Stimulated activated CD4-positive, alpha-beta T cell treated with anti-CD3 and anti-CD28 coated beads, Interleukin-4, amount 100 ng/mL, for 4 hours (primary cell): ENCODE measurements around the gene NFIC.

Source experiments
- DNase-seq, 2 experiments: peaks; one replicate each; pipeline ENCODE4 v3.0.0-alpha.2; 2020

NFIC gene

GRCh38 chr19:3455393-3455955 lies 89.1 kb downstream of the NFIC start:
- no peak for DNase-seq

GRCh38 chr19:3455960-3456601 lies 89.7 kb downstream of the NFIC start:
- DNase-seq = no peak

DNA sequence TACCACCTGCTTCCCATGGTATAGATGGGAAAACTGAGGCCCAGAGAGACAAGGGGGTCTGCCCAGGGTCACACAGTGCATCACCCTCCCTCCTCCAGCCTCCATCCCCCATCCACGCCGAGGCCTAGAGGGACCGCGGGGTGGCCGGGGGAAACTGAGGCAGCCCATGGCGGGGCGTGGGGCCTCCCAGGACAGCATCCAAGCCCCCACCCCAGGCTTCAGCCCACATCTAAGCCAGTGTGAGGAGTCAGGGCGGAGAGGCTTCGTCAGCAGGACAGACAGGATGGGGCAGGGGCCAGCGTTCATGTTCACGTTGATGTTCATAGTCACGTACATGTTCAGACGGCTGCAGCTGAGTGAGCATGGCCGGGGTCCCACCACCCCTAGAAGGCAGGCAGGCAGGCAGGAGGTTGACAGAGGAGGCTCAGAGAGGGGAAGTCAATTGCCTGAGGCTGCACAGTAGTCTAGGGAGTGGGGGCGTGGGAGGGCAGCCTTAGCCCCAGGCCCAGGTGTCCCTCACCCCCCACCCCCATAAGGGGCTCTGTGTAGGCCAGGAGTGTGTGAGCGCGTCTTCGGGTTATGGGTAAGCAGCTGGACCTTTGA lies 90.6 kb downstream of the NFIC start:
- no peak for DNase-seq

GRCh38 chr19:3457528-3458228 lies 91.3 kb downstream of the NFIC start:
- no peak for DNase-seq

DNA sequence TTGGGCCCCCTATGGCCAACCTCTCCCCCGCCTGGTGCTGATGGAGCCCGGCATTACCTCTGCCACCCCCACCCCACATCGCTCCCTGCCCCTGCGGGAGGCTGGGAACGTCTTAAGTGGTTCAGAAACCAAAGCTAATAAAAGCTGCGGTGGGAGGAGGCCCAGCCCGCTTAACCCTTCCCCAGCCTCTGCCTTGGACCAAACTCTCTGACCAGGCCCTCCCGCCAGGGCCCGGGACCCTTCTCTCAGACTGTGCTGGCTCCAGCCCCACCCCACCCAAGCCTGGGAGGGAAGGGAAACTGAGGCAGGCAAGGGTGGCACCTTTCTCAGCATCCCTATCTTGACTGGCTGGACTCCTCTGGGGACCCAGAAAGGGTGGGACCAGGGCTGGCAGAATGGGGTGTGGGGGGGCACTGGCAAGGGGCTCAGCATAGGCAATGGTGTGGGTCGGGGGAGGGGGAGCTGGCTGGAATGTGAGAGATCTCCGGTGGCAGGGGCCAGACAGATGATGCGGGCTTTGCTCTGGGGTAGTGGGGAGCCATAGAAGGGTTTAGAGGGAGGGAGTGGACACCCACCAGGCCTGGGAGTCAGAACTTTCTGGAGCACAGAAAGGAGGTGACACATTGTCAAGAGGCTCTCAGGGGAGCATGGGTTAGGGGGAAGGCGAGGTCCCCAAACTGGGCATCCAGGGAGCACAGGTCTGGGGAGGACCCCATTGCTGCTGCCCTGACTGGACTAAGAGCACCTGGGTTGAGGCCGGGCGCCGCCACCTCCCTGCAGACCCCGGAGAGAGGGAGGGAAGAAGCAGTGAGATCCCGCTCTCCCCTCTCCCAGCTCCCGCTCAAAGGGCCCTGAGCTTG lies 92.1 kb downstream of the NFIC start:
- DNase-seq = no peak

- DNase-seq = no peak
Measured at GRCh38 chr19:3459089-3459881, 92.9 kb downstream of the NFIC start.

DNA sequence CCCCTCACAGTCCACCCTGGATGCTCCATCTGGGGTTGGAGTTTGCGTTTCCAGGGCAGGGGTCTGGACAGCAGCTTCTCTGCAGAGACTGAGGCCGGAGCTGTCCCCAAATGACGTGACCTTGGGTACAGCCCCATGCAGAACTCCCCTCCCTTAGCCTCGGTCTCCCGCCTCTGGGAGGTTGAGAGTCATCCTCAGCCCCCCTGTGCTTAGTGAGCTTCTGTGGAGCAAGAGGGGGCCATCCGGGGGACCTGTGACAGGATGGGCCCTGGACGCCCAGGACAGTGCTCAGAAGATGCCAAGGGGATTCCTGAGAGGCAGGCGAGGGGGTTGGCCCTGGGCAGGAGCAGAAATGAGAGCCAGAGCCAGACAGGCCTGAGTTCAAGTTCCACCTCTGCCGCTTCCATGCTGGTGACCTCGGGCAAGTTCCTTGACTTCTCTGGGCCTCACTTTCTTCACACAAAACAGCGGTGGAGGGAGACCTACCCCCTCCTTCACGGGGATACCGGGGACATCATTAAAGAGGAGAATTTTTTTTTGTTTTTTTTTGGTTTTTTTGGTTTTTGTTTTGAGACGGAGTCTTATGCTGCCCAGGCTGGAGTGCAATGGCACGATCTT lies 93.7 kb downstream of the NFIC start:
- DNase-seq = no peak

- DNase-seq = no peak
Measured at GRCh38 chr19:3462991-3463713, 96.8 kb downstream of the NFIC start.

DNA sequence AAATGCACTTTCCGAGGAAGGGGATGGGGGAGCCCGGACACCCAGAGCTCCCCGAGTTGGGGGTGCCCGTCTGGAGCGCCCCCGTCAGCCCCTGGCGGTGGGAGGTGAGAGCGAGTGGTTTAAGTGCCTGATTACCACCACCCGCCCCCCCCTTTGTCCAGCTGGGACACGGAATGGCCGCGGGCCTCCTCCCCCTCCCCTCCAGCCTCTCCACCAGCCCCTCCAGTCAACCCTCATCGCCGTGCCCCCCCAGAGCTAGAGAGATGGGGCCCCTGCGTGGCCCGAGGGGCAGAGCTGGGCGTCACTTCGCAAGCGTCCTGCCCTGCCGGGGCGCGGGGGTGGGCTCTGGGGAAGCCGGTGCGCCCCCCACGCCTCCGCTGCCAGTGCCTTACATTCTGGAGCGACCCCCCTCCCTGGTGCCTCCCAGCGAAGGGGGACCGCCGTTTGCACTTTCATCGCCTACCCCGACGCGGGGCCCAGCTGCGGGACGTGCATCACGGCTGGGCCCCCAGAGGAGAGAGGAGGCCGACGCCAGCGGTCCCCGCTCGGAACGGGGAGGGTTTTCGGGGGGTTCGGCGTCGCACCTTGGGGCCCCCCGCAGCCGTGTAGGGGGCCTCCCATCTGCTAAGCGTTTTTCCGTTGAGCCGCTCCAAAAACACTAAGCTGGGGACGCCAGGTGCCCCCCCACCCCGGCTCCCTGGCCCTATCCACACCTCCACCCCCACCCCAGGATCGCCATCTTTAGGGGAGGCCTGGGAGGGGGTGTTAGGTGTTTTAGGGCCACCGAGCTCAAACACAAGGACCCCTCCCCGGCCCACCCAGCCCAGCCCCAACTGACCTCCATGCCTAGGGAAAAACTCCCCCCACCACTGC lies 97.6 kb downstream of the NFIC start:
- no peak for DNase-seq

DNA sequence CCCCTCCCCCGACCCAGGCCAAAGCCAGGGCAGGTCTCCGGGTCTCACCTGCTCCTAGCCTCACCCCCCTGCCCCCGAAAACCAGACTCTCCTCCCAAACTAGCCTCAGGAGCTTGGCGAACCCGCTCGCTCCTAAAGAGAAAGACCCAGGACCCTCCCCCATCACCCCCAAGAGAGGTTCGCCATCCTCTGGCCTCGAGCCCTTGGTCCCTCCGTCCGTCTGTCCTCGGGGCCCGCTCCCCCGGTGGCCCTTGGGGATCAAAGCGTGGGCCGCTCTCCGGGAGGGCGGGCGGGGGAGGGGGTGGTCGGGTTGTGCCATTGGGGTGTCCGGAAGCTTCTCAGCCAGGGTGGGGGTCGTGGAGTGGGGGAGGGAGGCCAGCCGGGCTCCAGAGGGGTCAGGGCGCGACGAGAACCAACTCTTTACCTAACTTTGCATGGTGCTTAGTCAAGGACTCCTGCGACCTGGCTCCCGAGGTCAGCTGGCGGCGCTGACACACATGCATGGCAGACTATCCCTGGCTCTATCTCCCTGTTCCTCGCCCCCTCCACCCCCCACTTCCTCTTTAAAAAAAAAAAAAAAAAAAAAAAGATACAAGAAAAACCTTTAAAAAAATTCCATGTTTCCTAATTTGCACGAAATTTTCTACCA lies 98.3 kb downstream of the NFIC start:
- DNase-seq = no peak

DNA sequence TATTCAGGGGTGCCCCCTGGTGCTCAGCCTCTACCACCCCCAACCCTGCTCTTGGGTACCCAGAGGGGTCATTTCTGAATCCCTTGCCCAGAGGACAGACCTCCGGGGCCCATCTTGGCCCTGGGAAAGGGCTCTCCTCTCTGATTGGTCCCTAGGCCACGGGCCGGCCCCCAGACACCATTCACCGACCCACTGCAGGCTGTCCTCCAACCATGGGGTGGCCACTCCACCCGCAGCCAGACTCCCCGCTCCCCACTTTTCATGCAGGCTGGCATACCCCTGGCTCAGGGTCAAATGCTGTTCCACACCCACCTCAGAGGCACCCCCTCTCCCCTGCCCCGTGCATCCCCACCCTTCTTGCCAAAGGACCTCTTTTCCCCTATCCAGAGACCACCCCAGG lies 99.2 kb downstream of the NFIC start:
- DNase-seq = no peak

- DNase-seq = no peak
Measured at GRCh38 chr19:3466635-3467034, 100.3 kb downstream of the NFIC start.

DNA sequence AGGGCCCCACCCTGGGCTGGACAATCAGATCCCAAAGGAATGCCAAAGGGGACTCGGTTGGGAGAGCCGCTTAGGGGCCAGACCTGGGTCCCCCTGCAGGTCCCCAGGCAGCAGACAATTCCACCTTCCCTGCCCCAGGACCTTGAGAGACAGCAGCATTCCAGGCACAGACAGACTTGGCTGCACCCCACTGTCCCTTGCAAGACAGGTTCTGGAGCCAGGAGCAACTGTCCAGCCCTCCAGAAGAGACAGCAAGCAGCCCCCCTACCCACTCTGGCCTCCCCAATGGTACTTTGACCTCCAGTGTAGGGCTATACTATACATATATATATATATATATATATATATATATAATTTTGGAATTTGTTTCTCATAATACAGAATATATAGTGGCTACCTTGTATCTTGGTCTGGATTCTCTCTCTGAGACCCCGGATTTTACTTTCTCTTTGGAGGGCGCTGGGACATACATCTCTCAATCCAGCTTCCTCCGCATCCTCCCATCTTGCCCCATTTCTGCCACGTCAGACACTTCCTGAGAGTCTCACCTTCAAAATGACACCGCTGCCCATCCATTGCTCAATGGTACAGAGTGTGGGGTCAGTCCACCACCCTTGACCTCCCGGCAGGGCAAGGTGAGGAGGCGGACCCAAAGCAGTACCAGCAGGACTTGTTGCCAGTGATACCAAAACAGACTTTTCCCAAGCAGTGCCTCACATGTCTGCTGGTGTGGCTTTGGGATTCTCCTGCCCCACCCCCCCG lies 101.2 kb downstream of the NFIC start:
- no peak for DNase-seq

DNA sequence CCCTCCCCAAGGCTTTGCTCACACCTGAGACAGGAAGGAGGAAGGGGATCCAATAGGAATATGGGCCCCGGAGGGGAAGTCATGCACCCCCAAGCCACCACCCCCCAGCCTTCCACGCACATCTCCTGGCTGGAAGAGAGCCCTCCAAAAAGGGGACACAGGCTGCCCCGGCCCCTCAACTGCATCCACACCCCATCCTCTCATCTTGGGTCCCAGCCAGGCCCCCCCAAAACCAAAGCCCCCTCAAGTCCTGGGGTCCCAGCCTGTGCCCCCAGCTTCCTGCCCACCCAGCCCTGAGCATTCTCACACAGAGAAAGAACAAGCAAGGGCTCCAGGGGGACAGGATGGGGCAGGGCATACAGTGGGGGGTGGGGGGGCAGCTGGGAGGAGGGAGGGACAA lies 101.8 kb downstream of the NFIC start:
- no peak for DNase-seq

GRCh38 chr19:3469638-3470499 lies 103.5 kb downstream of the NFIC start:
- no peak for DNase-seq

- DNase-seq = no peak
Measured at GRCh38 chr19:3470500-3471128, 104.2 kb downstream of the NFIC start.
